Esophagus muscularis mucosa (tissue), 4 donors: ENCODE measurements around the gene TAX1BP3.

Experiments
- EP300 ChIP-seq: sonication (generic); formaldehyde crosslinking; IDR thresholded peaks from one replicate; pipeline ENCODE4 v1.6.1; 2017; ENCODE audit warnings: antibody characterized with exemption
- POLR2A ChIP-seq: fragments of 450-650 bp; IDR thresholded peaks from one replicate; pipeline ENCODE4 v1.6.1; 2017; ENCODE audit warnings: antibody characterized with exemption, moderate library complexity, mild to moderate bottlenecking, low read depth
- POLR2AphosphoS5 ChIP-seq, 2 donors: sonication (generic); formaldehyde crosslinking; IDR thresholded peaks; one replicate each; pipeline ENCODE4 v1.6.1; 2017; ENCODE audit warnings: antibody characterized with exemption in 2 of 2
- TF ChIP-seq, protein P1 (sequence below), 3 experiments: fragments of 200-600 bp in 2 of 3; fragments of 450-650 bp in 1 of 3; sonication (generic) in 2 of 3; IDR thresholded peaks; one replicate each; pipeline ENCODE4 v1.5.1; 2017 to 2019; ENCODE audit warnings: antibody characterized with exemption in 3 of 3, mild to moderate bottlenecking in 2 of 3, moderate library complexity in 1 of 3

DNA sequence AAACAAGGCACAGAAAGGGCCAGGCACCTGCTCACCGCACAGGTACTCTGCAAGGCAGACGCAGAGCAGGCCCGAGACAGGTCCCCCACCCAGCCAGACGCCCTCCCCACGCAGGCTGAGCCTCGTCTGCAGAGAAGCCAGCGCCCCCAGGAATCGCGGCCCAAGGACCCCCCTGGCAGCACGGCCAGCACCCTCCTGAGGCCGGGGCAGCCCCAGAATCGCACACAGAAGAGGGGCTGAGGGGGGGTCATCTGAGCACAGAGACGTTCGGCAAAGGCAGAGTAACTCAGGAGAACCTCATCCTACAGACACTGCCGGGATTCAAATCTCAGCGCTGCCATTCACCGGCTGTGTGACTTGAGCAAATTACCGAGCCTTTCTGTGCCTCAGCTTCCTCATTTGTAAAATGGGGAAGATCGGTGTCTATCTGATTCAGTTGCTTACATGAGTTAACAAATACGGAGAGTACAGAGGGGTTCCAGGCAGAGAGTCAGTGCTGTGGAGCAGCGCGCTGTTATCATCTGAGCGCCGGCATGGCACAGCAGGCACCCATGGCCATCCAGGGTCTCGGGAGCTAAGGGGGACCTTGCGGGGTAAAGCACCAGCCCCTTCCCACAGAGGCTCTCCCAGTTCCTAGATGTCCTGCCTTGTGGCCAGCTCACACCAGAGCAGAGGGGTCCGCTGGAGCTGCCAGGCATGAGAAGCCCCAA lies 10.6 kb upstream of the TAX1BP3 start:
- TF ChIP-seq, protein P1, sequence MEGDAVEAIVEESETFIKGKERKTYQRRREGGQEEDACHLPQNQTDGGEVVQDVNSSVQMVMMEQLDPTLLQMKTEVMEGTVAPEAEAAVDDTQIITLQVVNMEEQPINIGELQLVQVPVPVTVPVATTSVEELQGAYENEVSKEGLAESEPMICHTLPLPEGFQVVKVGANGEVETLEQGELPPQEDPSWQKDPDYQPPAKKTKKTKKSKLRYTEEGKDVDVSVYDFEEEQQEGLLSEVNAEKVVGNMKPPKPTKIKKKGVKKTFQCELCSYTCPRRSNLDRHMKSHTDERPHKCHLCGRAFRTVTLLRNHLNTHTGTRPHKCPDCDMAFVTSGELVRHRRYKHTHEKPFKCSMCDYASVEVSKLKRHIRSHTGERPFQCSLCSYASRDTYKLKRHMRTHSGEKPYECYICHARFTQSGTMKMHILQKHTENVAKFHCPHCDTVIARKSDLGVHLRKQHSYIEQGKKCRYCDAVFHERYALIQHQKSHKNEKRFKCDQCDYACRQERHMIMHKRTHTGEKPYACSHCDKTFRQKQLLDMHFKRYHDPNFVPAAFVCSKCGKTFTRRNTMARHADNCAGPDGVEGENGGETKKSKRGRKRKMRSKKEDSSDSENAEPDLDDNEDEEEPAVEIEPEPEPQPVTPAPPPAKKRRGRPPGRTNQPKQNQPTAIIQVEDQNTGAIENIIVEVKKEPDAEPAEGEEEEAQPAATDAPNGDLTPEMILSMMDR (IDR thresholded peaks at IDR 0.05) = no peak
- TF ChIP-seq POLR2A (no peak), POLR2AphosphoS5 (IDR thresholded peaks at IDR 0.05) (no peak), EP300 (no peak)
